GM19438 (cell line): ENCODE data around the gene ARMC9.
"Not testable (repeated sequence)": the region's sequence is repeated elsewhere in the genome, so short reads cannot be mapped to it uniquely, and the experiment has no call there.

Experiments
- ATAC-seq: cut with Tn5 transposase; IDR thresholded peaks from one replicate; pipeline ENCODE4 v1.9.1; 2021; ENCODE audit warnings: low read depth; ENCODE audit not compliant: unreplicated experiment

ARMC9 gene

GRCh38 chr2:231198291-231199173, at the start of gene ARMC9:
TSS of gene ARMC9 (plus strand) at chr2:231198631. CDS start at chr2:231206239, 7,608 bp downstream.
- peak; percentile 97 for ATAC-seq

GRCh38 chr2:231152800-231153557, 45.5 kb upstream of the ARMC9 start:
- ATAC-seq, result no peak

GRCh38 chr2:231159306-231159705, 39.1 kb upstream of the ARMC9 start:
- no peak for ATAC-seq

GRCh38 chr2:231160701-231161100, 37.7 kb upstream of the ARMC9 start:
- ATAC-seq, result no peak

- ATAC-seq, result peak; percentile 83
These were observed 37.1 kb upstream of the ARMC9 start for GRCh38 chr2:231161252-231161839.

- no peak for ATAC-seq
These were observed 36.5 kb upstream of the ARMC9 start for GRCh38 chr2:231161877-231162329.

GRCh38 chr2:231163011-231163410, 35.4 kb upstream of the ARMC9 start:
- ATAC-seq, result no peak

- no peak for ATAC-seq
These were observed 34.9 kb upstream of the ARMC9 start for GRCh38 chr2:231163414-231164095.

GRCh38 chr2:231167745-231168459, 30.5 kb upstream of the ARMC9 start:
- ATAC-seq, result no peak

GRCh38 chr2:231168460-231169139, 29.8 kb upstream of the ARMC9 start:
- ATAC-seq, result no peak

- ATAC-seq, result no peak
These were observed 28.9 kb upstream of the ARMC9 start for GRCh38 chr2:231169488-231169887.

GRCh38 chr2:231170055-231170454, 28.4 kb upstream of the ARMC9 start:
- ATAC-seq, result no peak

- no peak for ATAC-seq
These were observed 26.4 kb upstream of the ARMC9 start for GRCh38 chr2:231172025-231172424.

GRCh38 chr2:231174211-231174651, 24.2 kb upstream of the ARMC9 start:
- ATAC-seq, result no peak

GRCh38 chr2:231176066-231176465, 22.4 kb upstream of the ARMC9 start:
- ATAC-seq, result no peak

GRCh38 chr2:231177156-231178025, 21.0 kb upstream of the ARMC9 start:
- ATAC-seq, result no peak

- not testable (repeated sequence) for ATAC-seq
These were observed 19.6 kb upstream of the ARMC9 start for GRCh38 chr2:231178805-231179204.

GRCh38 chr2:231181860-231182512, 16.4 kb upstream of the ARMC9 start:
- peak; percentile 55 for ATAC-seq
